HEK293T (cell line): ENCODE results near the gene CCDC71L.

Experiments used
- CTCF ChIA-PET: fragments of 350-600 bp; formaldehyde crosslinking; extraction: SDS; loops from one replicate; lab custom pipeline; 2021; ENCODE audit warnings: antibody characterized with exemption, inconsistent platforms; lab: Yijun Ruan, JAX
- POLR2A ChIA-PET: fragments of 350-600 bp; formaldehyde crosslinking; extraction: SDS; loops from one replicate; lab custom pipeline; 2020; ENCODE audit warnings: antibody characterized with exemption, inconsistent platforms; lab: Yijun Ruan, JAX
- DNase-seq: peaks from one replicate; pipeline ENCODE4 v3.0.0; 2012; ENCODE audit warnings: mixed read lengths; ENCODE audit errors: extremely low spot score
- ARNT ChIP-seq: fragments of 450-650 bp; IDR thresholded peaks from 2 replicates; pipeline ENCODE4 v1.6.1; 2017; ENCODE audit warnings: mild to moderate bottlenecking
- BHLHE40 ChIP-seq: fragments of 450-650 bp; IDR thresholded peaks from 2 replicates; pipeline ENCODE4 v1.6.1; 2016; ENCODE audit warnings: mild to moderate bottlenecking, moderate library complexity, borderline replicate concordance
- CTBP1 ChIP-seq: fragments of 450-650 bp; IDR thresholded peaks from 2 replicates; pipeline ENCODE4 v1.6.1; 2016; ENCODE audit warnings: borderline replicate concordance
- ELF4 ChIP-seq: fragments of 450-650 bp; IDR thresholded peaks from 2 replicates; pipeline ENCODE4 v1.6.1; 2017; ENCODE audit warnings: antibody characterized with exemption
- FOXA1 ChIP-seq: fragments of 450-650 bp; IDR thresholded peaks from 2 replicates; pipeline ENCODE4 v1.6.1; 2016; ENCODE audit warnings: mild to moderate bottlenecking
- FOXK2 ChIP-seq: fragments of 450-650 bp; IDR thresholded peaks from 2 replicates; pipeline ENCODE4 v1.6.1; 2016; ENCODE audit warnings: mild to moderate bottlenecking
- FOXM1 ChIP-seq: fragments of 450-650 bp; IDR thresholded peaks from 2 replicates; pipeline ENCODE4 v1.6.1; 2017; ENCODE audit warnings: mild to moderate bottlenecking, borderline replicate concordance
- HDGF ChIP-seq: fragments of 450-650 bp; IDR thresholded peaks from 2 replicates; pipeline ENCODE4 v1.6.1; 2017; ENCODE audit warnings: antibody characterized with exemption, borderline replicate concordance
- L3MBTL2 ChIP-seq: fragments of 450-650 bp; conservative IDR thresholded peaks from 2 replicates; pipeline ENCODE4 v1.6.1; 2016; ENCODE audit warnings: mild to moderate bottlenecking
- LEF1 ChIP-seq: fragments of 450-650 bp; IDR thresholded peaks from 2 replicates; pipeline ENCODE4 v1.6.1; 2017; ENCODE audit warnings: mild to moderate bottlenecking, borderline replicate concordance
- NFRKB ChIP-seq: fragments of 450-650 bp; IDR thresholded peaks from 2 replicates; pipeline ENCODE4 v1.6.1; 2016; ENCODE audit warnings: mild to moderate bottlenecking, moderate library complexity
- PKNOX1 ChIP-seq: fragments of 450-650 bp; IDR thresholded peaks from 2 replicates; pipeline ENCODE4 v1.6.1; 2016
- SP1 ChIP-seq: fragments of 450-650 bp; IDR thresholded peaks from 2 replicates; pipeline ENCODE4 v1.6.1; 2017
- SUZ12 ChIP-seq: fragments of 450-650 bp; IDR thresholded peaks from 2 replicates; pipeline ENCODE4 v1.6.1; 2016; ENCODE audit warnings: mild to moderate bottlenecking
- TARDBP ChIP-seq: fragments of 450-650 bp; IDR thresholded peaks from 2 replicates; pipeline ENCODE4 v1.6.1; 2016
- ZNF384 ChIP-seq: fragments of 450-650 bp; IDR thresholded peaks from 2 replicates; pipeline ENCODE4 v1.6.1; 2016

CCDC71L gene

GRCh38 chr7:106640368-106641141 is 20.4 kb downstream of the CCDC71L start:
- CTCF ChIA-PET = no interaction called here

GRCh38 chr7:106639476-106640334 is 21.3 kb downstream of the CCDC71L start:
- CTCF ChIA-PET = no interaction called here
- POLR2A ChIA-PET = no interaction called here
- DNase-seq = no peak
- no peak for TF ChIP-seq SP1

More at GRCh38 chr7:106640368-106641141, 20.4 kb downstream of the CCDC71L start:
- DNase-seq = no peak
- POLR2A ChIA-PET = no interaction called here
- TF ChIP-seq FOXM1 = no peak
- TF ChIP-seq L3MBTL2 = no peak
- no peak for TF ChIP-seq SUZ12
- TF ChIP-seq CTBP1 = no peak
- no peak for TF ChIP-seq ARNT
- TF ChIP-seq FOXA1 = no peak
- TF ChIP-seq SP1 = no peak
- TF ChIP-seq HDGF = no peak
- no peak for TF ChIP-seq PKNOX1
- no peak for TF ChIP-seq ELF4
- no peak for TF ChIP-seq NFRKB
- no peak for TF ChIP-seq ZNF384
- TF ChIP-seq BHLHE40 = no peak
- TF ChIP-seq FOXK2 = no peak
- no peak for TF ChIP-seq TARDBP
- TF ChIP-seq LEF1 = no peak

GRCh38 chr7:106635411-106635810 is 25.5 kb downstream of the CCDC71L start:
- POLR2A ChIA-PET = no interaction called here
- CTCF ChIA-PET = no interaction called here
- no peak for TF ChIP-seq FOXK2
- TF ChIP-seq ARNT = no peak
- TF ChIP-seq SUZ12 = no peak
- no peak for TF ChIP-seq ELF4
- no peak for TF ChIP-seq FOXA1
- TF ChIP-seq FOXM1 = no peak
- TF ChIP-seq HDGF = no peak
- no peak for TF ChIP-seq PKNOX1
- TF ChIP-seq TARDBP = no peak
- TF ChIP-seq BHLHE40 = no peak
- no peak for TF ChIP-seq NFRKB
- no peak for TF ChIP-seq LEF1
- TF ChIP-seq SP1 = no peak
- TF ChIP-seq L3MBTL2 = no peak
- TF ChIP-seq CTBP1 = no peak
- no peak for TF ChIP-seq ZNF384
- DNase-seq = no peak

- DNase-seq = no peak
- ChIA-PET POLR2A (no interaction called here), CTCF (no interaction called here)
- TF ChIP-seq BHLHE40 = no peak
- no peak for TF ChIP-seq ELF4
- TF ChIP-seq ARNT = no peak
- TF ChIP-seq PKNOX1 = no peak
- TF ChIP-seq TARDBP = no peak
- TF ChIP-seq CTBP1 = no peak
- no peak for TF ChIP-seq L3MBTL2
- TF ChIP-seq FOXK2 = no peak
- no peak for TF ChIP-seq FOXA1
Measured at GRCh38 chr7:106634958-106635357, 26.0 kb downstream of the CCDC71L start.

- TF ChIP-seq PKNOX1 (no peak), HDGF (no peak), CTBP1 (no peak), ELF4 (no peak), NFRKB (no peak), FOXA1 (no peak), LEF1 (no peak), SP1 (no peak), L3MBTL2 (no peak), ARNT (no peak)
- DNase-seq = no peak
- CTCF ChIA-PET = no interaction called here
- POLR2A ChIA-PET = no interaction called here
Measured at GRCh38 chr7:106630648-106631047, 30.3 kb downstream of the CCDC71L start.

- TF ChIP-seq NFRKB = no peak
- no peak for TF ChIP-seq BHLHE40
- TF ChIP-seq CTBP1 = no peak
- TF ChIP-seq LEF1 = no peak
- no peak for TF ChIP-seq SUZ12
- TF ChIP-seq L3MBTL2 = no peak
- TF ChIP-seq ELF4 = no peak
- no peak for TF ChIP-seq PKNOX1
- DNase-seq = no peak
- ChIA-PET CTCF (no interaction called here), POLR2A (no interaction called here)
Measured at GRCh38 chr7:106629516-106629915, 31.4 kb downstream of the CCDC71L start.
